GM18505 (cell line): ENCODE results near the gene KANK2.

Source experiments
- ATAC-seq: cut with Tn5 transposase; IDR thresholded peaks from one replicate; pipeline ENCODE4 v1.9.1; 2021; ENCODE audit not compliant: unreplicated experiment
- POLR2A ChIP-seq: IDR thresholded peaks from 4 replicates; pipeline ENCODE4 v1.6.1; 2011; ENCODE audit warnings: borderline replicate concordance; ENCODE audit not compliant: insufficient read depth, insufficient read length; ENCODE audit errors: extremely low read depth

The KANK2 gene

GRCh38 chr19:11115895-11116446 is 81.4 kb downstream of the KANK2 start:
- ATAC-seq: no peak
- TF ChIP-seq POLR2A: no peak

GRCh38 chr19:11115042-11115441 is 82.3 kb downstream of the KANK2 start:
- no peak for ATAC-seq
- TF ChIP-seq POLR2A: no peak
